GM12865 (cell line): Measurements from ENCODE around the gene ABL2.
"Not testable (repeated sequence)": the region's sequence is repeated elsewhere in the genome, so short reads cannot be mapped to it uniquely, and the experiment has no call there.

Experiments used
- DNase-seq: peaks from one replicate; pipeline ENCODE4 v3.0.0; 2010; ENCODE audit warnings: low read depth
- H3K4me3 ChIP-seq: 2 replicates; pipeline ENCODE4 v1.5.1; 2011; ENCODE audit warnings: mild to moderate bottlenecking, low read depth, low read length, control low read depth
- CTCF ChIP-seq: IDR thresholded peaks from 2 replicates; pipeline ENCODE4 v1.5.1; 2011; ENCODE audit warnings: low read length, control low read depth, low read depth, inconsistent platforms; ENCODE audit not compliant: insufficient read depth; ENCODE audit errors: missing control alignments

Gene ABL2

GRCh38 chr1:179184403-179184802 lies 45.1 kb downstream of the ABL2 start:
- TF ChIP-seq CTCF, result no peak
- no peak for DNase-seq
- no peak overlapping the region for H3K4me3 ChIP-seq

- peak; percentile 4 for DNase-seq
- H3K4me3 ChIP-seq, result no peak overlapping the region
- TF ChIP-seq CTCF, result no peak
Measured at GRCh38 chr1:179183857-179184256, 45.6 kb downstream of the ABL2 start.

- TF ChIP-seq CTCF, result no peak
- H3K4me3 ChIP-seq, result no peak overlapping the region
- DNase-seq, result no peak
Measured at GRCh38 chr1:179178950-179179349, 50.5 kb downstream of the ABL2 start.

- no peak overlapping the region for H3K4me3 ChIP-seq
- no peak for DNase-seq
- no peak for TF ChIP-seq CTCF
Measured at GRCh38 chr1:179178183-179178582, 51.3 kb downstream of the ABL2 start.

- DNase-seq, result no peak
- H3K4me3 ChIP-seq, result no peak overlapping the region
- no peak for TF ChIP-seq CTCF
Measured at GRCh38 chr1:179177615-179178014, 51.9 kb downstream of the ABL2 start.

GRCh38 chr1:179177182-179177581 lies 52.3 kb downstream of the ABL2 start:
- TF ChIP-seq CTCF, result no peak
- no peak for DNase-seq
- no peak overlapping the region for H3K4me3 ChIP-seq

- no peak overlapping the region for H3K4me3 ChIP-seq
- DNase-seq, result no peak
- TF ChIP-seq CTCF, result no peak
Measured at GRCh38 chr1:179175011-179175841, 54.3 kb downstream of the ABL2 start.

GRCh38 chr1:179170468-179170770 lies 59.1 kb downstream of the ABL2 start:
- H3K4me3 ChIP-seq, DNase-seq: not testable (repeated sequence)
